HG03432 (cell line): Measurements from ENCODE around the gene DNAAF2.
"Not testable (repeated sequence)": the region's sequence is repeated elsewhere in the genome, so short reads cannot be mapped to it uniquely, and the experiment has no call there.

Experiments
- ATAC-seq: cut with Tn5 transposase; IDR thresholded peaks from one replicate; pipeline ENCODE4 v1.9.1; 2021; ENCODE audit warnings: mild to moderate bottlenecking, moderate library complexity; ENCODE audit not compliant: unreplicated experiment

Gene DNAAF2, protein sequence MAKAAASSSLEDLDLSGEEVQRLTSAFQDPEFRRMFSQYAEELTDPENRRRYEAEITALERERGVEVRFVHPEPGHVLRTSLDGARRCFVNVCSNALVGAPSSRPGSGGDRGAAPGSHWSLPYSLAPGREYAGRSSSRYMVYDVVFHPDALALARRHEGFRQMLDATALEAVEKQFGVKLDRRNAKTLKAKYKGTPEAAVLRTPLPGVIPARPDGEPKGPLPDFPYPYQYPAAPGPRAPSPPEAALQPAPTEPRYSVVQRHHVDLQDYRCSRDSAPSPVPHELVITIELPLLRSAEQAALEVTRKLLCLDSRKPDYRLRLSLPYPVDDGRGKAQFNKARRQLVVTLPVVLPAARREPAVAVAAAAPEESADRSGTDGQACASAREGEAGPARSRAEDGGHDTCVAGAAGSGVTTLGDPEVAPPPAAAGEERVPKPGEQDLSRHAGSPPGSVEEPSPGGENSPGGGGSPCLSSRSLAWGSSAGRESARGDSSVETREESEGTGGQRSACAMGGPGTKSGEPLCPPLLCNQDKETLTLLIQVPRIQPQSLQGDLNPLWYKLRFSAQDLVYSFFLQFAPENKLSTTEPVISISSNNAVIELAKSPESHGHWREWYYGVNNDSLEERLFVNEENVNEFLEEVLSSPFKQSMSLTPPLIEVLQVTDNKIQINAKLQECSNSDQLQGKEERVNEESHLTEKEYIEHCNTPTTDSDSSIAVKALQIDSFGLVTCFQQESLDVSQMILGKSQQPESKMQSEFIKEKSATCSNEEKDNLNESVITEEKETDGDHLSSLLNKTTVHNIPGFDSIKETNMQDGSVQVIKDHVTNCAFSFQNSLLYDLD

DNA sequence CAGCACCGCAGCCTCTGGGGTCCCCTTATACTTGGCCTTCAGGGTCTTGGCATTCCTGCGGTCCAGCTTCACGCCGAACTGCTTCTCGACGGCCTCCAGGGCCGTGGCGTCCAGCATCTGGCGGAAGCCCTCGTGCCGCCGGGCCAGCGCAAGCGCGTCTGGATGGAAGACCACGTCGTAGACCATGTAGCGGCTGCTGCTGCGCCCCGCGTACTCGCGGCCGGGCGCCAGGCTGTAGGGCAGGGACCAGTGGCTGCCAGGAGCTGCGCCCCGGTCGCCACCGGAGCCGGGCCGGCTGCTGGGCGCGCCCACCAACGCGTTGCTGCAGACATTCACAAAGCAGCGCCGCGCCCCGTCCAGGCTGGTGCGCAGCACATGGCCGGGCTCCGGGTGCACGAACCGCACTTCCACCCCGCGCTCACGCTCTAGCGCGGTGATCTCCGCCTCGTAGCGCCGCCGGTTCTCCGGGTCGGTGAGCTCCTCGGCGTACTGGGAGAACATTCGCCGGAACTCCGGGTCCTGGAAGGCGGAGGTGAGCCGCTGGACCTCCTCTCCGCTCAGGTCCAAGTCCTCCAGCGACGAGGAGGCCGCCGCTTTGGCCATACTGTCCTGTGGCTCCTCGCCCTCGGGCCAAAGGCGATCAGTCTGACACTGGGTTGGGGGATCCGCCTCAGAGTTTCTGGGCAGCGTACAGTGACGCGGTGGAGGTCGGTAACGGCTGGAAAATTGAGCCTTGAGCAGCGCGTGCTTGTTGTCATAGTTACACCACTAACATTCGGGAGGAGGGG, at the start of gene DNAAF2:
DNAAF2 (minus strand) TSS at position 698 of the 788 bp plus-strand sequence; CDS start at position 603, 95 bp downstream.
- peak; percentile 30 for ATAC-seq

DNA sequence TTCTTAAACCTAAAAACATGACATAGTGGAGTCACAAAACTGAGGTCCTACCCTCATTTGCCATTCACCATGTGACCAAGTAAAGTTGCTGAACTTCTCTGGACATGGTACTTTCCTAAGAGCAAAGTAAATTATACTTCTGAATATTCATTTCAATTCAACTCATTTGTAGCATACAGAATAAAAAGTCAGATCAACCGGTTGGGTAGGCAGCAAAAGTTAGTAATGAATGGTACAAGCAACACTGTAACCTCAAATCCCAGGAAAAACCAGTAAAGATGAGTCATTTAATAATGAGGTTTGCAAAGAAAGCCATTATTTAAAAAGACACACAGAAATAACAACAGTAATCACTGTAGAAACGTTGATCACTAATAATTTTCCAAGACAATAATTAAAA, 44.2 kb upstream of the DNAAF2 start:
- ATAC-seq, result no peak

DNA sequence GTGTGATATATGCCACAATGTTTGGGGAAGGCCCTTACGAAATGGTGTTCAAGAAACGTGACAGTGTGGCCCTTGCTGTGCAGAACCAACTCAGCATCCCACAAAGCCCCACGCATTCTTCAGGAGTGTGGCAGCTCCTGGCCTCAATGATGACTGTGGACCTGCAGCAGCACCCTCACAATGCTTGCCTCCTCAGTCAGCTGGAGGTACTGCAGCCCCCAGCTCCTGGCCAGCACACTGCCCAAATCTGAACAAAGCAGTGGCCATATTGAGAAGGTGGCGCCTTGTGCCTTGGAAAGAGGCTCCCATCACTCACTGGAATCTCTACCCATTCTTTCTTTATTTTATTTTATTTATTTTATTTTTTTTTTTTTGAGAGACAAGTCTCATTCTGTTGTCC, 42.6 kb upstream of the DNAAF2 start:
- ATAC-seq, result no peak

DNA sequence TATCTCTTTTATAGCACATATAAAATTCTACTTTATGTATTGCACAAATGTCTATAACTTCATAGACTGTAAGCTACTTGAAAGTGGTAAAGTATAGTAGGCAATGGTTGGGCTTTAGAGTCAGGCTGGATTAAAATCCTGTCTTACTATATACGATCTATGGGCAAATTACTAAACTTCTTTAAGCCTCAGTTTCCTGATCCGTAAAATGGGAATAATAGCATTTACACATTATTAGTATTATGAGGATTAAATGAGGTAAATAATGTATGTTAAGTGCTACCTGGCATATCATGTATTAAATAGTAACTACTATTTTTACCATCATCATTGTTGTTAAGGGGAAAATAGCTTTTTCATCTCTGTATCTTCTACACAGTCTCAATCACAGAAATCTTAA, 38.5 kb upstream of the DNAAF2 start:
- no peak for ATAC-seq

DNA sequence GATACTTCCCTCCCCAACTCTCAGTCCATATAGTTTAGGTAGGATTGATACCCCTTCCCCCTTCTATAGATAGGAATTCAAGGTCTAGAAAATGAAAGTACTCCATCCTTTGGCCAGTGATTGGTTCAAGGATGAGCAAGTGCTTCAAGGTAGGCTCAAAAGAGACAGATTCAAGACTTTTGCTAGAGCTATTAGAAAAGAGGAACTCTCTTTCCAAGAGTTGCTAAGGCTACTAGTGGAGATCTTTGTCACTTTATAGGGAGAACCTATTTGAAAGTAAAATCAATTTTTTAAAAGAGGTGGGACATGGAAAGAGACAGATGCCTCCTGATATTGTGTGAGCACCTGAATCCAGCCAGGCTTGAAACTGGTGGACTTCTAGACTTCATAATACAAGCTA, 35.4 kb upstream of the DNAAF2 start:
- no peak for ATAC-seq

DNA sequence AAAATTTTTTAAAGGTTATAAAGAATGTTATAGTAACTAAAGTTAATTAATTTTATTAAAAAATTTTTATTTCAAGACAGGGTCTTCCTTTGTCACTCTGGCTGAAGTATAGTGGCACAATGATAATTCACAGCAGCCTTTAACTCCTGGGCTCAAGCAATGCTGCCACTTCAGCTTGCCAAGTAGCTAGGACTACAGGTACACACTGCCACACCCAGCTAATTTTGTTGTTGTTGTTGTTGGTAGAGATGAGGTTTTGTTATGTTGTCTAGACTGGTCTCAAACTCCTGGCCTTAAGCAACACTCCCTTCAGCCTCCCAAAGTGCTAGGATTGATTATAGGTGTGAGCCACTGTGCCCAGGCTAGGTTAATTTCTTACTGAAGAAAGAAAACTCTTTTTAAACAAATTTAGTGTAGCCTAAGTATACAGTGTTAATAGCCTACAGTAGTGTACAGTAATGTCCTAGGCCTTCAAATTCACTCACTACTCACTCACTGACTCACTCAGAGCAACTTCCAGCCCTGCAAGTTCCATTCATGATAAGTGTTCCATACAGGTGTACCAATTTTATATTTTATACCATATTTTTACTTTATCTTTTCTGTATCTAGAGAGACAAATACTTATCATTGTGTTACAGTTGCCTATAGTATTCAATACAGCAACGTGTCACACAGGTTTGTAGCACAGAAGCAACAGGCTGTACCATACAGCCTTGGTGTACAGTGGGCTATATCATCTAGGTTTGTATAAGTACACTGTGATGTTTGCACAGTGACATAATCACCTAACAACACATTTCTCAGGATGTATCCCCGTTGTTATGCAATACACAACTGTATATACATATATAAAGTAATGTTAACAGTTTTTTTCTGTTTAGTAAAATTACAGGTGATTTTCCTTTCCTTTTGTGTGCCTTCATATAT, 24.7 kb upstream of the DNAAF2 start:
- ATAC-seq, result no peak

DNA sequence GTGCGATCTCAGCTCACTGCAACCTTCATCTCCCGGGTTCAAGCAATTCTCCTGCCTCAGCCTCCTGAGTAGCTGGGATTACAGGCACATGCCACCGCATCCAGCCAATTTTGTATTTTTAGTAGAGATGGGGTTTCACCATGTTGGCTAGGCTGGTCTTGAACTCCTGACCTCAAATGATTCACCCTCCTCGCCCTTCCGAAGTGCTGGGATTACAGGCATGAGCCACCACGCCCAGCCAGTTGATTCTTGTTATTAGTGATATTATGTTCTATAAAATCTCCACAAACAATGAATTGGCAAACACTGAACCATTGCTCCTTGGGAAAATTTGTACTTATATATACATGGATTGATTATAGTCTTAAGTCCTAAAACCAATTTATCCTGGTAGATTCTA, 22.5 kb upstream of the DNAAF2 start:
- not testable (repeated sequence) for ATAC-seq

DNA sequence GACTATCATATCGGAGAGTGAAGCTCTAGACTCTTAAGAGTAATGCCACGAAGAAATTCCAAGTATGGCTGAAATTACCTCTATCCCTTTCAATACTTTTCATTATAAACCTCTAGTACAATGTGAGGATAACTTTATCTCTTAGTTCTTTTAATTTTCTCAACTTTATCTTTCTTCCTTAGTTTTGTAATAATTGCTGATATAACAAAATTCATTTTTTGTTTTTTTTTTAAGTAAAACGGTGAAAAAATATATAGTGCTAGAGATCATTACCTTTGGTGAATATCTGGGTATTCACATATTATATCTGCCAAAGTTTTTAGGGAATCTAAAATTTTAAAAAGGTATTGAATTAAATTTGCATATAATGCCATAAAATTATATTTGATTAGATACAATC, 19.5 kb upstream of the DNAAF2 start:
- ATAC-seq, result no peak

DNA sequence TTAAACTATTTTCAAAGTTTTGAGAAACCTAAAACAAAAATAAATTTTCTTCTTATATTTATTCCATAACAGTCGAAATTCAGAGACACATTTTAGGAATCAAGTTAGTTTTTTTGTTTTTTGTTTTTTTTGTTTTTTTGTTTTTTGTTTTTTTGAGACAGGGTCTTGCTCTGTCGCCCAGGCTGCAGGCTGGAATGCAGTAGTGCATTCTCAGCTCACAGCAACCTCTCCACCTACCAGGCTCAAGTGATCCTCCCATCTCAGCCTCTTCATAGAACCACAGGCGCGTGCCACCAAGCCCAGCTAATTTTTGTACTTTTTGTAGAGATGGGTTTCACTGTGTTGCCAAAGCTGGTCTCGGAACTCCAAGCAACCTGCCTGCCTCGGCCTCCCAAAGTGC, 18.5 kb upstream of the DNAAF2 start:
- ATAC-seq, result no peak

DNA sequence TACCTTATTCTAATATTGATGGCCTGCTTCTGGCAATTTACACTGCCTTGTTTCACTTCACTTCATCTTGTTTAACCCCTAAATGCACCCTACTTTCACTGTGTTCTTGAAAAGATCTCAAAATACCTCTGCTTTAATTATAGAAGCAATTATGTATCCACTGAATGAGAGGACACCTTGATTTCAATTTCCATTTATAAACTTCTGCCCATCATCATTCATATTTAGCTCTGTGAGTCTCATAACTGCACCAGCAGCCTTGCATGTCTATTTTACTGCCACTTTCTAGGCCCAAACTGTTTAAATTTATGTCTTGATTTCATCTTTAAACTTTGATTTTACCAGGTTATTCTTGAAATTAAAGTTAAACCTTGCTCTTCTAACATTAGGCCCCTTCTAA, 7.1 kb upstream of the DNAAF2 start:
- peak; percentile 32 for ATAC-seq

DNA sequence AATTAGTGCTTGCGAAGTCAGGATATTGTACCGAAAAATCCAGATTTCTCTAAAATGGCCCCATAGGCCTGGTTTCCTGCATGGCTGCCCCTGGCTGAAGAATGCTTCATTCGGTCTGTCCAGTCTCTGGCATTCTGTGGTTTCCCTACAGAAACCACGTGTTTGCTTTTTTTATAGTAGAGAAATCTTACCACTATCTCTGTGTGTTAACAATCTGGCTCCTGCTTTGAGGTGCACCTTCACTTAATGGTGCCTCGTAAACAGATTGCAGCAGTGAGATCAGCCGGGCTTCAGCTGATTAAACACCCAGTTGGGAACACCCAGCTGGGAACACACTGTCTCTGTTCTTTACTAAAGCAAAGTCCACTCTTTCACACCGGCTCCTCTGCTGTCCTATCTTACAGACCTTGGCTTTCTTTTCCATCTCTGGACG, 6.7 kb upstream of the DNAAF2 start:
- ATAC-seq, result peak; percentile 39

DNA sequence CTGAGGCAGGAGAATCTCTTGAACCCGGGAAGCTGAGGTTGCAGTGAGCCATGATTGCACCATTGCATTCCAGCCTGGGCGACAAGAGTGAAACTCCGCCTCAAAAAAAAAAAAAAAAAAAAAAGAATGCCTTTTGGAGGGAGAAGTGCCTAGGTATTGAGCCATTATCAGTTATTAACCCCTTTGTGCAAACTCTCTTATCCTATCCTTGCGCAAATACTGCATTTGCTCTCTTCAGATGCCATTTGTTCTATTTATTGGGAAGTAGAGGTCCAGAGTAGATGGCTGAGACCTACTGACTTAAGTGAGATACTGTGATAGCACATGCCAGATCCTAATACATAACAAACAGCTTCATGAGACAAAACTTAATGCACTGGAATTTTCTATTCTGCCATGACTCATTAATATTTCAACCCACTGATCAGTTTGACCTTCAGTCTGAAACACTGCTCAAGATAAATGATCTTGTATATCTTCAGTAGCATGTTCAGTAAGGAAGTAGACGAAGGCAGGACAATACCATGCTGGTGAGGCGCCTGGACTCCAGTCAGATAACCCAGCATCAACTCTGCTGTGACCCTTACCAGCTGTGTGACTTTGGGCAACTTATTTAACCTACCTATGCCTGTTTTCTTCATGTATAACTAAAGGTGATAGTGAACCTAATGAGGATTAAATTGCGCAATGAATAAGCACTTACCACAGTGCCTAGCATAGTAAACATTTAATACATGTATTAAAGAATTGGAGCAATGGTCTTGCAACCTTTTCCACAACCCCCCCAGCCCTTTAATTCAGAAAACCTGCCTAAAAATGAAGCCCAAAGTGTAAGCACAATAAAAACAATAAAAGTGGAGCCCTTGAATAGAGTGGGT, 5.7 kb upstream of the DNAAF2 start:
- ATAC-seq, result no peak

DNA sequence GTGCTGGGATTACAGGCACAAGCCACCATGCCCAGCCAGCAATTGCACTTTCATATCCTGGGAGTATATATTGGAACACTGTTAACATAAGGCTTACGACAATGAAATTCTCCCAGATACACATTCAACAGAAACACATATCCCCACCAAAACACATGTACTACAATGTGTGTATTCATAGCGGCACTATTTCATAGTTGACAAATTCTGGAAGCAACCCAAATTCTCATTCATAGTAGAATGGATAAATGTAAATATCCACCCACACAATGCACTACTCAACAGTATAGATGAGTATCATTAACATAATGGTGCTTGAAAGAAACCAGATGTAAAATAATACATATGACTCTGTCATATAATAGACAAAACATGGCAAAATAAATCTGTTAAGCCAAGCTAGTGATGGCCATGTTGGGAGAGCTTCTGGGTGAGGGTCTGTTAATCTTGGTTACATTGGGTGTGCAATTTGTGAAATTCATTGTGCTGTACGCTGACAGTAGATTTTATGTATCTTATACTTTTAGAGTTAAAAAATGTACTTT, 2.6 kb upstream of the DNAAF2 start:
- ATAC-seq, result no peak

DNA sequence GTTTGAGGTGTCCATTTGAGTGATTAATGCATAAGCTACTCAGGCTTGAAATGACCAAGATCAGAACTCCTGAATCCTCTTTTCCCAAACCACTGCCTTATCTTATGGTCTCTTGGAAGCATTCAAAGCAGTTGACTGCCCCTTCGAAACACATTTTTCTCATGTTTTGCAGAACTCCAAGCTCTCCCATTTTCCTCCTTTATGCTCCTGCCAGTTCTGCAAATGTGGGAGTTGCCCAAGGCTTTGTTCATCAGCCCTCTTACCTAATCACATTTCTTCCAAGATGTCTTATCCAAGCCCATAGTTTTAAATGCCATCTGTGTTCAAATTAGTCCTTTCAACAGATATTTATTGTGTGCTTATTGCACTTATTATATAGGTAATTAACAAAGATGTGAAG, 1.8 kb upstream of the DNAAF2 start:
- ATAC-seq, result no peak

DNA sequence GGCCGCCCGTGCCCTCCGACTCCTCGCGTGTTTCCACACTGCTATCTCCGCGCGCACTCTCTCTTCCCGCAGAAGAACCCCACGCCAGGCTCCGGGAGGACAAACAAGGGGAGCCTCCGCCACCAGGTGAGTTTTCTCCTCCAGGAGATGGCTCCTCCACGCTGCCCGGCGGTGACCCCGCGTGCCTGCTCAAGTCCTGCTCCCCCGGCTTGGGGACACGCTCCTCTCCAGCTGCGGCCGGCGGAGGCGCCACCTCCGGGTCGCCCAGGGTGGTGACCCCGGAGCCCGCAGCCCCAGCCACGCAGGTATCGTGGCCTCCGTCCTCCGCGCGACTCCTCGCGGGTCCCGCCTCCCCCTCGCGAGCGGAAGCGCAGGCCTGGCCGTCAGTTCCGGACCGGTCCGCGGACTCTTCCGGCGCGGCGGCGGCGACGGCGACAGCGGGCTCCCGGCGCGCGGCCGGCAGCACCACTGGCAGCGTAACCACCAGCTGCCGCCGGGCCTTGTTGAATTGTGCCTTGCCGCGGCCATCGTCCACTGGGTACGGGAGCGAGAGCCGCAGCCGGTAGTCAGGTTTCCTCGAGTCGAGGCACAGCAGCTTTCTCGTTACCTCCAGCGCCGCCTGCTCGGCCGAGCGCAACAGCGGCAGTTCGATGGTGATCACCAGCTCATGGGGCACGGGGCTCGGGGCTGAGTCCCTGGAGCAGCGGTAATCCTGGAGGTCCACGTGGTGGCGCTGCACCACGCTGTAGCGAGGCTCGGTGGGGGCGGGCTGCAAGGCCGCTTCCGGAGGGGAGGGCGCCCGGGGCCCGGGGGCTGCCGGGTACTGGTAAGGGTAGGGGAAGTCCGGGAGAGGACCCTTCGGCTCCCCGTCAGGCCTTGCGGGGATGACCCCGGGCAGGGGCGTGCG, 1.2 kb downstream of the DNAAF2 start:
- peak; percentile 84 for ATAC-seq

DNA sequence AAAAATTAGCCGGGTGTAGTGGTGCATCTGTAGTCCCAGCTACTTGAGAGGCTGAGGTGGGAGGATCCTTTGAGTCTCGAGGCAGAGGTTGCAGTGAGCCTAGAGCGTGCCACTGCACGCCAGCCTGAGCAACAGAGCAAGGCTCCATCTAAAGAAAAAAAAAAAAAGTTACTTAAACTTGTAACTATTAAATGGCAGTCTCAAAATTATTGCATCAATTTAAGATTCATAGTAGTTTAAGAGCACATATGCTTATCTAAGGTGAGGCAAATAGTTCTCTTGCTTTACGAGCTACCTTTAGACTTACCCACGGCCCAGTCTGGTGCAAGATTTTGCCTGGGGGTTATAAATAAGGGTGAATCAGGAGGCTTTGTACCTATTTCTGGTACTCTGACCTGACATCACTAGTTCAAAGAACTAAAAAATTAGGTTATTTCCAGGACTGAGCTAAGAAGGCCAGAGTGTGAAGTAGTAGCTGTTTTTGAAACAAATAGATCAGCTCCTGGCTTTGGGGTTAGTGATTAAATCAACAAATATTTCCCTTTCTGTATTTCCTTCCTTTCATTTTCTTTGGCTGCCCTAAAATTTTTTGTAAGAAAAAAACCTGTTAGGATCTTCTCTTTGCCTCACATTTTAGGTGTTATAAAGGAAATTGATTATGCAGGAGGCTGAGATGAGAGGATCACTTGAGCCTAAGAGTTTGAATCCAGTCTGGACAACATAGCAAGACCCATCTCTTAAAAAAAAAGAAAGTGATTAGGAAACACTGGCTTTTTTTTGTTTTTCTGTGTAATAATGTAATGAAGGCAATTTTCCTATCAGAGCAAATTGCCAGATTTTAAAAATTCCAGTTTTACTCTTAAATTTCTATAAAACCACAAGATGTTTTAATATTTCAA, 10.9 kb downstream of the DNAAF2 start:
- ATAC-seq, result no peak

DNA sequence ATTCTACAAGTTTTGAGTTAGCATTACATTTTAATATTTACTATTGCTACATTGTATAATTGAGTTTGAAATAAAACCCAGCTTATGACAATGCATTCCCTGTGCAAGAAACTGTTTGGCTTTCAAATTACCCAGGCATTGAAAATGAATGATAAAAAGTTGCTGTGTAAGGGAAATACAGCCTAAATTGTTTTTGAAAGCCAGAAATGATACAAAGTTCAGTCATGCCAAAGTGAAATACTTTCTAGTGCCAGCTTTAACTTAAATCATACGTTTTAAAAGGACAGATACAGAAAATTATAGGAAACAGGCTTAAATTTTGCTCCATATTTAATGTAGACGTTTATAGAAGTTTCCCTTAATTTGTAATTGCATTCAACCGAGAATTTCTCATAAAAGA, 11.7 kb downstream of the DNAAF2 start:
- no peak for ATAC-seq
